ENCODE measurements around the gene KIF18B. TPM values are rescaled to one million over a fixed set of nuclear protein-coding genes. Genes with fewer than 3 reads are reported as not detected.

KIF18B gene
- total RNA-seq, 1 experiment from 2014 or later: 15.9 TPM

GRCh38 chr17:44884941-44885340 lies 62.6 kb downstream of the KIF18B start:
- no peak for DNase-seq (ENCODE audit: low read depth)

- no peak for DNase-seq (ENCODE audit: low read depth)
Observed at GRCh38 chr17:44881145-44881544, 66.4 kb downstream of the KIF18B start.

GRCh38 chr17:44880062-44880461 lies 67.5 kb downstream of the KIF18B start:
- no peak for DNase-seq (ENCODE audit: low read depth)

GRCh38 chr17:44879376-44879775 lies 68.2 kb downstream of the KIF18B start:
- no peak for DNase-seq (ENCODE audit: low read depth)

- peak; percentile 18 for DNase-seq (ENCODE audit: low read depth)
Observed at GRCh38 chr17:44878627-44879221, 68.8 kb downstream of the KIF18B start.

- DNase-seq (ENCODE audit: low read depth): no peak
Observed at GRCh38 chr17:44877121-44877520, 70.5 kb downstream of the KIF18B start.

- DNase-seq (ENCODE audit: low read depth): no peak
Observed at GRCh38 chr17:44875761-44876160, 71.8 kb downstream of the KIF18B start.

Small RNA genes within 50 kb of the gene (small RNA-seq; reads per million reads assigned to genes)
- gene AC015936.2 (not detected), gene CCDC103 (not detected), gene MIR6783 (not detected), gene RN7SL405P (not detected)

Other genes starting within 250 kb of the KIF18B start
- 11.4 and 11.6 TPM in 2 replicates for gene DBF4B, start 239.1 kb downstream of the KIF18B start, total RNA-seq (2014; rRNA removed; shearing (Covaris generic))
- gene ADAM11, start 188.8 kb downstream of the KIF18B start, total RNA-seq (2014; rRNA removed; shearing (Covaris generic)): 2.8 and 3.4 TPM in 2 replicates
- gene GJC1, start 117.5 kb downstream of the KIF18B start, total RNA-seq (2014; rRNA removed; shearing (Covaris generic)): 26.0 and 42.7 TPM in 2 replicates
- not detected in 2 replicates for gene HIGD1B, start 99.9 kb downstream of the KIF18B start, total RNA-seq (2014; rRNA removed; shearing (Covaris generic))
- 122 and 137 TPM in 2 replicates for gene EFTUD2, start 48.3 kb downstream of the KIF18B start, total RNA-seq (2014; rRNA removed; shearing (Covaris generic))
- gene GFAP, start 32.3 kb downstream of the KIF18B start, total RNA-seq (2014; rRNA removed; shearing (Covaris generic)): 0.07 and 0.18 TPM in 2 replicates
- gene C1QL1, start 20.5 kb upstream of the KIF18B start, total RNA-seq (2014; rRNA removed; shearing (Covaris generic)): 3.1 and 3.6 TPM in 2 replicates
- gene DCAKD, start 103.9 kb upstream of the KIF18B start, total RNA-seq (2014; rRNA removed; shearing (Covaris generic)): 20.8 and 23.1 TPM in 2 replicates
- 85.7 and 113 TPM in 2 replicates for gene NMT1, start 113.5 kb upstream of the KIF18B start, total RNA-seq (2014; rRNA removed; shearing (Covaris generic))
- 56.2 and 63.9 TPM in 2 replicates for gene PLCD3, start 184.7 kb upstream of the KIF18B start, total RNA-seq (2014; rRNA removed; shearing (Covaris generic))
- 3.4 and 3.5 TPM in 2 replicates for gene ACBD4, start 187.9 kb upstream of the KIF18B start, total RNA-seq (2014; rRNA removed; shearing (Covaris generic))
- gene HEXIM1, start 200.7 kb upstream of the KIF18B start, total RNA-seq (2014; rRNA removed; shearing (Covaris generic)): 17.9 and 45.7 TPM in 2 replicates
- gene HEXIM2, start 214.1 kb upstream of the KIF18B start, total RNA-seq (2014; rRNA removed; shearing (Covaris generic)): 7.6 and 11.2 TPM in 2 replicates